HG02798 (cell line): ENCODE measurements around the gene RGL1.

Experiments
- ATAC-seq: cut with Tn5 transposase; IDR thresholded peaks from one replicate; pipeline ENCODE4 v1.9.1; 2021; ENCODE audit warnings: mild to moderate bottlenecking; ENCODE audit not compliant: unreplicated experiment, poor library complexity

Gene RGL1

GRCh38 chr1:183942933-183943693 is 138.2 kb downstream of the RGL1 start:
- no peak for ATAC-seq

GRCh38 chr1:183945428-183946319 is 140.8 kb downstream of the RGL1 start:
- no peak for ATAC-seq

DNA sequence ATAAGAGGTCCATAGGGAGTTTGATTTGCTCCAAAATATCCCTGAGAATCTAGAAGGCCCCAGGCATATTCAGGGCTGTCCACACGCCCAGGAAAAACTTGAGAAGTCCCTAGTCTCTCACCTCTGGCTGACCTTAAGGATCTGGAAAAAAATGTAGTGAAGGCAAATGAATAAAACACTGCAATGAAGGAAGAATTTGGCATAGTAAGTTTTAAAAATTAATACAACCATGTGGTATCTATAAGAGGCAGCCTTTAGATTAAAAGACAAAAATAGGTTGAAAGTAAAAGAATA is 141.3 kb downstream of the RGL1 start:
- no peak for ATAC-seq

DNA sequence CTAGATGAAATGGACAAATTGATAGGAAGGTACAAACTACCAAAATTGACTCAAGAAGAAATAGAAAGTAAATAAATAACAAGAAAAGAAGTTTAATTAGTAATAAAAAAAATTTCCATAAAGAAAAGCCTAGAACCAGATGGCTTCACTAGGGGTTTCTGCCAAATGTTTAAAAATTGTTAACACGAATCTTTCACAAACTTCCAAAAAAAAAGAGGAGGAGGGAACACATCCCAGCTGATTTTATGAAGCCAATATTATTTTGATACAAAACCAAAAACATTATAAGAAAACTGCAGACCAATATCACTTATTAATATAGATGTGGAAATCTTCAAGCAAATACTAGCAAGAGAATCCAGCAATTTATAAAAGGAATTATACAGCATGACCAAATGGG is 143.1 kb downstream of the RGL1 start:
- no peak for ATAC-seq

DNA sequence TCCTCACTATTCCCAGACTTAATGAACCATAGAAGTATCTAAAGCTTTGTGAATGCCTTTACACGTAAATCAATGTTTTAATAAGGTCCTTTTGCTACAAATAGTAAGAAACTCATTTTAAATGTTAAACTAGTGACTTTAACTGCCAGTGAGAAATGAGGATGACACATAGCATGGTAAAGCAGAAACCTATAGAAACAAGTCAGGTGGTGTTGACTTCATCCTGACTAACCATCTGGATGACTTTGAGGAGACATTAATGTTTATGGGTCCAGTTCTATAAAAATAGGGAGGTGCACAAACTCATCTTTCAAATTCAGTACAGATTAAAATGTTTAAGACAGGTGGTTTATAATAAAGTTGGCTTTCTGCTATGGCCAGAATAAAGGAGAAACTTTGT is 147.2 kb downstream of the RGL1 start:
- ATAC-seq, result no peak

DNA sequence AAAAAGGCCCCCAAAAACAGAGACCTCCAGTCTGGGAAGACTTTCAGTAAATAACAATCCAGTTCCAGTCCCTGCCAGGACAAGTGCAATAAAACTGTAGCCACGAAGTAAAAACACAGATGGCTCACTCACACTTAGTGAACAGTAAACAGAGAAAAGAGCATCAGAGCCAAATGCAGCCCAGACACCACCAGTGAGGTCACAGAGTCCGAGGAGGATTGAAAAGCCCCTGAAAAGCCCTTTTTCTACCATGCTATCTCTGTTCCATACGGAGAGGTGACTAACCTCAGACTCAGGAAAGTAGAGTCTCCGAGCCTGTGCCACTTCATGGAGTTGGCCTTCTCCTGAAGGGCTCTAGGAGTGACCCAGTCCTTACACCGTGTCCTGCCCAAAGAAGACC is 148.1 kb downstream of the RGL1 start:
- no peak for ATAC-seq

DNA sequence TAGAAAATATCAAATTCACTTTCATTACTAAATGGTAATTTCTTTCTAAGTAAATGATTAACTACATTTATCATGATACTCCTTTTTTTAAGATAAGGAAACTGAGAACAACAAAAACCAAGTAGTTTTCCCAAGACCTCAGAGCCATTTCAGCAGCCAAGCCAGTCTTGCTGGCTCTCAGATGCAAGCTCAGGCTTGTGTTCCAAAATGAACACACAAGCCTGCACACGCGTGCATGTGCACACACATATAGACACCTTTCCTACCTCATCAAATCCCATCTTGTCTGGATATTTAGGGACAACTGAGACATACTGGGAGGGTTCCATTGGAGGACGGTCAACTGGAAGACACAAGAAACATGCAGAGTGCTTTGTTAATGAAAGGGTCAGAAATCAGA is 149.6 kb downstream of the RGL1 start:
- ATAC-seq, result no peak

DNA sequence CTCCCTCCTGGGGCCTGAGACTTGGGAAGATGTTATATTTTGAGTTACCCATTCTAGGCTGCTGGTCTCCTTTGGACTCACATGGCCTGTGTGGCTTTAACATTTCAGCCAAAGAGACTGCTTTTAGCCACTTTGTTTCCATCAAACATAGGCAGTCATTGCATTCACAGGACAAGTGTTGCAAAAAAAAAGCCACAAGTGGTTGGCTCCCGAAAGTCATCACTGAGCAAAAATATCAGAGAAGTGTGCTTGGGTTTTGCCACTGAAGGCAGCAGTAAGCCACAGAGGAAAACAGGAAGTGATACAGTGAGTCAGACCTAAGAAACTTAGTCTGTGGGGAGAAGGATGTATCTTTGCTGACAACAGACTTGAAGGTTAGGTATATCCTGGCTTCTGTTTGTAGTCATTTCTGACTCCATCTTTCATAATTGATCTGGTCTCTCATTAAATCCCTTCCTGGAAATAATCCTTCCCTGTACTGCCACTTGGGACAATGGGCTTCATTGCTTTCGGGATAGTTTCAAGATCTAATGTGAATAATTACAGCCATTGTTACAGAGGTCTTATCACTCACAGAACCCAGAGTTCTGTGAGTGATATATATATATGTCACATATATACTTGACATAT is 151.8 kb downstream of the RGL1 start:
- ATAC-seq, result peak; percentile 99

DNA sequence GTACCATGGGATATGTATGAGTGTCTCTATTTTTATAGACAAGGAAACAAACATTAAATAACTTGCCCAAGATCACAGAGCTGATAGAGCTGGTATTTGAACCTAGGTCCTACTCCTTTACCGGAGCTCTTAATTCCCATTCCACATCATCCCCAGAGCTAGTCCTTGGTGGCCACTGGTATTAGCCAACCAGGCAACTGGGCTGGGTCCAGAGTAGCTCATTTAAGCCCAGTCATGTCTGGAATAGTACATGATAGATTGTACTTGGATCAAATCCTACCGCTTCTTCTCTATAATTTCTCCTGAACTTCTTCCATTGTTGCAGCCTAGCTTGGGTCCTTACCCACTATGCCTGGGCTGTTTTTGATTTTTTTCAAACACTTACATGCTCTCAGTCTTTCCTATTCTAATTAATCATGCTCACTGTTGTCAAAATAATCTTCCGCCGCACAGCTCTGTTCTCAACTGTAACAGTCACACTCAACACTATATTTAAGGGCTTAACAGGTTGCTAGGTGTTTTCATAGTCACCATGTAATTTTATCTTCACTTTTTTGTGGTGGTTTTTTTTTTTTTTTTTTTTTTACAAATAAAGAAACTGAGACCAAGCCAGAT is 152.4 kb downstream of the RGL1 start:
- no peak for ATAC-seq

DNA sequence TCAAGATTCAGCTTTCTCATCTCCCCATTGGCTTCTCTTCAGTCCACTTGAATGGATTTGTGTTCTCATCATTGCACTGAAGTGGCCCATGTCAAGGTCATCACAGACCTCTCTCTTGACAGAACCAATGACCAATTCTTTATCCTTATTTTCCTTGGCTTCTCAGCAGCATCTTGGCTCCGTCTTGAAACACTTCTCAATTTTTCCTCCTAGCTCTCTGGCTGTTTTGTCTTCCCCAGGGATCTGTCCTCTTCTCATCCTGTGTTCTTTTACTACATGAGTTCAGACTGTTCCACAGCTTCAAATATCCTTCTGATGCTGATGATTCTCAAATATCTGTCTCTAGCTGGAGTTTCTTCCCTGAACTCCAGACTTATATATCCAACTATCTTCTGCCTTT is 154.0 kb downstream of the RGL1 start:
- no peak for ATAC-seq

GRCh38 chr1:183961132-183961531 is 156.2 kb downstream of the RGL1 start:
- ATAC-seq, result no peak

- no peak for ATAC-seq
These were observed 158.0 kb downstream of the RGL1 start for GRCh38 chr1:183962903-183963302.

DNA sequence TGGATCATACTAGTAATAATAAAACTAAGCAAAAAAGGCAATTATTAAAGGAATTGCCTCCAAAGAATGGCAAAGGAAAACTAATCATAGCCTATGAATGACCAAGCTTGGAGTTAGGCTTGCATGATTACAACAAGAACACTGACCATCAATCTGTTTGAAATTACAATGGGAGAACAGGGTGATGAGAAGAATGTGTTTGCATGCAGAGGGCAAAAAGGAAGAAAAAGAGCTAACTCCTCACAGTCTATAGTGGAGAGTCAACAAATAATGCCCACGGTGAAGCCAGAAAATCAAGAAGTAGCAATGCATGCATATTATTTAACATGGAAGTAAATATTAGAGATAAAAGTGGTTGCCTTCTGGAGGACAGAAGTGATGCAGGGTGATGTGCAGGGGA is 160.8 kb downstream of the RGL1 start:
- ATAC-seq, result no peak

DNA sequence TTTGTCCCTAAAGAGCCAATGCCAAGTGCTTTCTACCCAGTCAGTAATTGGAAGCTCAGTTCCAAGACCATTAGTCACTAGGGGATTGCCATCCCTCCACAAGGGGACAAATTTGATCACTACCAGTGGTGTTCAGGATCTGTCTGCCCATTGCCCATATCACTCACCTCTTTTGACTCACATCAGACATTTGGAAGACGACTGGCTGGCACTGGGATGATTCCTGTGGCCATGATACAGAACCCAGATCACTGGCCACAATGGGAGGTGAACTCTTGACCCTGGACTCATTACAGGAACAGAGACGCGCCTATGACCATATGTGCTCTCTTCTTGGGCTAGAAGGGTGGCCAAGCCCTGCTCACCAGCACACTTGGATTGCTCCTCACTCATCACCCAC is 161.6 kb downstream of the RGL1 start:
- ATAC-seq, result no peak

- ATAC-seq, result no peak
These were observed 163.0 kb downstream of the RGL1 start for GRCh38 chr1:183967914-183968313.

DNA sequence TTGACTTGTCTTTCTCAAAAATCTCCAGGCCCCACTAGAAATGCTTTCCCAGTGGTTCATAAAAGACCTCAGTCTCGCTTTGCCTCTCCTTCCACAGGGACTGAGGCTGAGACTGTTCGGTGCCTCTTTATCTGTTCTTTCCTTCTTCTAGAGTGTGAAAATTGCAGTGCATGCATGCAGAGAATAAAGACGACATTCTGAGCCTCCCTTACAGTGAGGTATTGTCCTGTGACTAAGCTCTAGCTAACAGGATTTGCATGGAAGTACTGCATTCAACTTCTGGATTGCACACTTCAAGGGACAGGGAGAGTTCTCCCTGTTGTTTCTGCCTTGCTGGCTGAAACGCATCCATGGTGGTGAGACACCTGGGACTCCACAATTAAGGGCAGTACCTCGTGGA is 163.5 kb downstream of the RGL1 start:
- no peak for ATAC-seq

DNA sequence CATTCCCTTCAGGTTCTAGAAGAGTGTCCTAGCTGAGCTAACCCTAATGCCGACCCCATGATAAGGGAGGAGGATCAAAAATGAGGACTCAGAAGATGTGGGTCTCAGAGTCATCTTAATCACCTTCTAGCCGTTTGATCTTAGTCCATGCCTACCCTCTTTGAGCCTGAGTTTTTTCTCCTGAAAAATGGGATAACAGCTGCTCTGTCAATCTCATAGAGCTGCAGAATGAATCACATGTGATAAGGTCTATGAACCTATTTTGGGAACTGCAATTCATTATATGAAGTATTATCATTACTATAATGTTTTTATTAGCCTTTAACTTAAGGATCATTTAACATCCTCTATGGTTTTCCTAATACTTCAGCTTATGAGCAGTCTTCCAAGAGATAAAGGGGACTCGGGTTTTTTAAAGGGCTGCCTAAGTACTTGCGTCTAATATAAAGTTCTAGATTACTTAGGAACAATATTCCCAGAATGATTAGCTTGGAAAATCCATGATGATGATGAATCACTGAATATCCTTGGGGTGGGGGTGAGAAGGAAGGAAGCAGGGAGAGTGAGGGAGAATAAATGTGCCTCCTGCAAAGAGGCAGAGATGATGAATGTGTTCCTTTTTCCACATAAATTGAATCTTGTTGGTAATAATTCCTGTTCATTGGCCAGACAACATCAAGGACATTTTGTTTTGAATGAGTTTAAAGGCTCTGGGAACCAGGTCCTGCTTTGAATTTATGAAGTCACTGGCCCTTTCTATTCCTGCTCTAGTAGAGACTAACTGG is 165.8 kb downstream of the RGL1 start:
- ATAC-seq, result no peak

DNA sequence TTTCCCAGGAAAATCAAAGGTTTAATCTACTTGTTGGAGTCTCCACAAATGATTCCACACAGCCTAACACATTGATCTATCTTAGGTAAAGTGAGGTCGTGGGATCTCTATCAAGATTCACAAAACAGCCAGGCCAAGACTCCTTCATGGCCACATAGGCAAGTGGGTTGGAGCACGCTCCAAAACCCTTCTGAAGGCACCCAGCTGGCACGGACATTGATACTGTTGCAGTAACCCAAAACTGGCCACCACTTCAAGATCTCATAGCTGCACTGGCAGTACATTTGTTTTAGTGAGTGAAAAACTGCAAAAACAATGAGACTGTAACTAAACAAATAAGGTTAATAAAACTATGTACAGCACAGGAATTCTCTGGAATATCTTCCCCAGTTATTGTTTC is 170.7 kb downstream of the RGL1 start:
- no peak for ATAC-seq

GRCh38 chr1:183977717-183978116 is 172.8 kb downstream of the RGL1 start:
- no peak for ATAC-seq
